K562 (cell line): Measurements from ENCODE around the gene PEX19. TPM values are rescaled to one million over a fixed set of nuclear protein-coding genes. Genes with fewer than 3 reads are reported as not detected.

Experiments used
- ATAC-seq: fragments of 200-7000 bp; cut with Tn5 transposase; 3 replicates; pipeline ENCODE4 v1.9.1; 2020; ENCODE audit warnings: moderate library complexity
- BruUV-seq: library from RNA; stranded (reverse); fragments of 400-500 nt; replicated peaks from 2 replicates; lab custom pipeline; 2021; lab: Mats Ljungman, UMichigan
- CTCF ChIA-PET: fragments of 300-600 bp; formaldehyde crosslinking; extraction: SDS; loops from one replicate; lab custom pipeline; 2021; ENCODE audit warnings: low intra/inter-chr PET ratio; lab: Yijun Ruan, JAX
- POLR2A ChIA-PET: fragments of 300-600, 350-650 bp; sonication (Branson Sonifier 250); formaldehyde crosslinking; extraction: SDS; loops from one replicate; lab custom pipeline; 2021; ENCODE audit warnings: antibody characterized with exemption, inconsistent platforms; lab: Yijun Ruan, JAX
- DNase-seq, 4 experiments: peaks; one replicate each; pipeline versions ENCODE4 v3.0.0 to v3.0.0-alpha.2; 2011 to 2018; ENCODE audit warnings: low spot score in 3 of 4, mixed read lengths in 3 of 4; ENCODE audit errors: extremely low read depth in 1 of 4
- FAIRE-seq: peaks from 2 replicates; lab custom pipeline; 2011; peaks lifted over from hg19 to GRCh38; lab: Jason Lieb, UNC
- H2AFZ ChIP-seq: 2 replicates; pipeline ENCODE4 v1.6.0; 2011; ENCODE audit warnings: low read depth, low read length, control low read depth, inconsistent platforms
- H3K27ac ChIP-seq: fragments of 200-600 bp; 3 replicates; pipeline ENCODE4 v1.8.0; 2011; ENCODE audit warnings: low read depth, mild to moderate bottlenecking, control low read depth, inconsistent platforms, low read length, moderate library complexity, mixed read lengths; ENCODE audit errors: extremely low read depth
- H3K27me3 ChIP-seq, 2 experiments: fragments of 300-600 bp in 1 of 2; 2 replicates in 1 of 2; 3 replicates in 1 of 2; pipeline versions ENCODE4 v1.6.0 to v1.8.0; 2011; ENCODE audit warnings: inconsistent platforms in 2 of 2, low read length in 2 of 2, mild to moderate bottlenecking in 1 of 2, mixed read lengths in 1 of 2, moderate library complexity in 1 of 2; ENCODE audit not compliant: control insufficient read depth in 2 of 2, insufficient read depth in 2 of 2
- H3K36me3 ChIP-seq: fragments of 300-600 bp; 3 replicates; pipeline ENCODE4 v1.8.0; 2011; ENCODE audit warnings: mild to moderate bottlenecking, low read length, inconsistent platforms; ENCODE audit not compliant: control insufficient read depth, insufficient read depth
- H3K4me1 ChIP-seq, 2 experiments: fragments of 200-600 bp in 1 of 2; replicated peaks in 1 of 2; 2 replicates in 1 of 2; 3 replicates in 1 of 2; pipeline versions ENCODE4 v1.5.1 to v1.8.0; 2011; ENCODE audit warnings: inconsistent platforms in 2 of 2, low read length in 2 of 2, mild to moderate bottlenecking in 1 of 2, mixed read lengths in 1 of 2, moderate library complexity in 1 of 2; ENCODE audit not compliant: control insufficient read depth in 2 of 2, insufficient read depth in 2 of 2
- H3K4me2 ChIP-seq: 2 replicates; pipeline ENCODE4 v1.6.1; 2011; ENCODE audit warnings: low read length, control low read depth, inconsistent platforms, mixed read lengths; ENCODE audit not compliant: insufficient read depth
- H3K4me3 ChIP-seq: fragments of 200-600 bp; sonication (generic), shearing (Covaris generic); 2 replicates; pipeline ENCODE4 v1.5.1; 2016; ENCODE audit warnings: control low read depth, inconsistent platforms
- H3K79me2 ChIP-seq: fragments of 200-600 bp; 3 replicates; pipeline ENCODE4 v1.8.0; 2011; ENCODE audit warnings: low read length, inconsistent platforms; ENCODE audit not compliant: control insufficient read depth, insufficient read depth
- H3K9ac ChIP-seq, 2 experiments: 2 replicates each; pipeline versions ENCODE4 v1.6.0 to v1.6.1; 2011; ENCODE audit warnings: low read depth in 2 of 2, low read length in 2 of 2, control low read depth in 1 of 2, inconsistent platforms in 1 of 2, mild to moderate bottlenecking in 1 of 2, mixed read lengths in 1 of 2; ENCODE audit not compliant: insufficient read depth in 1 of 2
- H3K9me1 ChIP-seq: one replicate; pipeline ENCODE4 v1.6.0; 2011; ENCODE audit warnings: inconsistent platforms, mild to moderate bottlenecking, low read length, moderate library complexity; ENCODE audit not compliant: control insufficient read depth, insufficient read depth
- H3K9me3 ChIP-seq: replicated peaks from 2 replicates; pipeline ENCODE4 v1.5.1; 2011; ENCODE audit warnings: low read depth, low read length, inconsistent platforms; ENCODE audit not compliant: control insufficient read depth, insufficient read depth
- H4K20me1 ChIP-seq: replicated peaks from 2 replicates; pipeline ENCODE4 v1.6.1; 2011; ENCODE audit warnings: low read length, inconsistent platforms, mixed read lengths; ENCODE audit not compliant: control insufficient read depth, insufficient read depth
- CHAMP1 ChIP-seq: fragments of 450-650 bp; IDR thresholded peaks from 2 replicates; pipeline ENCODE4 v1.6.1; 2016; ENCODE audit warnings: mild to moderate bottlenecking
- GTF2F1 ChIP-seq: IDR thresholded peaks from 2 replicates; pipeline ENCODE4 v1.6.1; 2011; ENCODE audit warnings: low read depth, low read length, improper control_type of control experiment
- KDM5B ChIP-seq: fragments of 200-600 bp; sonication (generic); IDR thresholded peaks from 2 replicates; pipeline ENCODE4 v1.6.1; 2012; ENCODE audit warnings: low read depth, mild to moderate bottlenecking, moderate library complexity, low read length, control low read depth, inconsistent platforms; ENCODE audit not compliant: insufficient replicate concordance
- MAFK ChIP-seq: IDR thresholded peaks from 2 replicates; pipeline ENCODE4 v1.6.1; 2011; ENCODE audit warnings: low read length, improper control_type of control experiment
- MITF ChIP-seq: IDR thresholded peaks from 2 replicates; pipeline ENCODE4 v1.6.1; 2014; ENCODE audit warnings: antibody characterized with exemption
- NFATC3 ChIP-seq: fragments of 450-650 bp; IDR thresholded peaks from 2 replicates; pipeline ENCODE4 v1.6.1; 2017; ENCODE audit warnings: mild to moderate bottlenecking
- RREB1 ChIP-seq: fragments of 250-450 bp; sonication (Bioruptor Pico); IDR thresholded peaks from 2 replicates; pipeline ENCODE4 v1.4.0; 2020
- STAT6 ChIP-seq: sonication (generic); formaldehyde crosslinking; IDR thresholded peaks from 2 replicates; pipeline ENCODE4 v1.8.1; 2023; ENCODE audit warnings: mild to moderate bottlenecking, missing genetic modification reagents
- ZNF324 ChIP-seq: fragments of 250-450 bp; sonication (Bioruptor Pico); IDR thresholded peaks from 2 replicates; pipeline ENCODE4 v1.4.0; 2020; ENCODE audit warnings: mild to moderate bottlenecking
- WGBS: fragments of 100-300 bp; shearing (Covaris generic); methylation state at CpG from one replicate; pipeline ENCODE4 v1.1.6; 2016; ENCODE audit warnings: low coverage, mixed read lengths; ENCODE audit not compliant: insufficient coverage; ENCODE audit errors: missing lambda C conversion rate; 5-methylcytosine and 5-hydroxymethylcytosine counted together
- in situ Hi-C: fragments of 300-500 bp; cut with MboI; formaldehyde crosslinking; loops from 4 replicates; pipeline ENCODE4 v1.15.0; 2018; ENCODE audit warnings: inconsistent platforms, mixed read lengths
- intact Hi-C: fragments of 100-400 bp; cut with micrococcal nuclease; formaldehyde crosslinking; loops from 2 replicates; pipeline ENCODE4 v1.14.2; 2022
- polyA plus RNA-seq, 8 experiments: library from polyadenylated mRNA; depleted of rRNA in 4 of 8; stranded (reverse) in 5 of 8; unstranded in 3 of 8; fragments of >200 nt; fragmentation: Nextera tagmentation in 2 of 8; fragmentation: Illumina TruSeq in 1 of 8; extraction: Ambion mirVana in 2 of 8; extraction: Trizol in 1 of 8; gene quantifications; 2 replicates each; pipeline versions ENCODE4 v1.2.1 to v1.2.3, GENCODE V29; 2011 to 2014; ENCODE audit warnings: inconsistent platforms in 1 of 8, missing spikeins in 1 of 8
- total RNA-seq, 7 experiments: library from RNA; depleted of rRNA in 6 of 7; stranded (reverse); fragments of >200 nt in 6 of 7; fragmentation: Illumina TruSeq in 2 of 7; extraction: Trizol in 2 of 7; gene quantifications; 2 replicates each; pipeline versions ENCODE4 v1.2.1 to v1.2.3, GENCODE V29; 2011 to 2021; ENCODE audit warnings: low replicate concordance in 1 of 7

PEX19 gene
- total and polyA plus RNA-seq, 9 of the 15 experiments (the other 6 are each of a cell fraction or from before 2014, with no cell fraction given), result 32.5 to 103 (median 59.8) TPM

- POLR2A ChIA-PET, result interaction anchor here (1.0 kb wide), 1 partner anchor 16 kb away, joined by 3 read pairs; no protein-coding TSS in a partner anchor
- no peak for TF ChIP-seq GTF2F1
- TF ChIP-seq ZNF324 (CRISPR knock-in tag), result no peak
- no peak for TF ChIP-seq STAT6
- no peak for TF ChIP-seq KDM5B
- TF ChIP-seq CHAMP1, result no peak
- TF ChIP-seq MAFK, result no peak
- no peak for TF ChIP-seq MITF
- no peak for TF ChIP-seq NFATC3
- no peak for TF ChIP-seq RREB1 (CRISPR knock-in tag)
- Histone ChIP-seq H3K4me3 (no peak overlapping the region), H4K20me1 (no peaks in the 10 kb centered on the region), H3K27me3 (no peaks in the 10 kb centered on the region), H3K27ac (no peak overlapping the region), H3K79me2 (no peaks in the 10 kb centered on the region), H3K4me2 (no peak overlapping the region), H3K4me1 (no peaks in the 10 kb centered on the region), H3K9me1 (no peaks in the 10 kb centered on the region), H3K9me3 (no peaks in the 10 kb centered on the region), H2AFZ (no peak overlapping the region), H3K9ac (no peak overlapping the region), H3K36me3 (peaks cover 84% of the 10 kb centered on the region)
- CTCF ChIA-PET, result no interaction called here
- intact Hi-C loops, result no loop called here
- in situ Hi-C loops, result no loop called here
- no TSS peak for BruUV-seq
- FAIRE-seq, result no peak
- WGBS, result 95% methylated on average over 7 of the region's 7 CpGs
- no peak for DNase-seq
- no peak for ATAC-seq
Observed at GRCh38 chr1:160300173-160300572, 15.2 kb upstream of the PEX19 start.
